ENCODE data around the gene DCUN1D1. TPM values are rescaled to one million over a fixed set of nuclear protein-coding genes. Genes with fewer than 3 reads are reported as not detected.

Gene DCUN1D1
- total RNA-seq, 1 experiment from 2014 or later = 75.3 TPM

DNA sequence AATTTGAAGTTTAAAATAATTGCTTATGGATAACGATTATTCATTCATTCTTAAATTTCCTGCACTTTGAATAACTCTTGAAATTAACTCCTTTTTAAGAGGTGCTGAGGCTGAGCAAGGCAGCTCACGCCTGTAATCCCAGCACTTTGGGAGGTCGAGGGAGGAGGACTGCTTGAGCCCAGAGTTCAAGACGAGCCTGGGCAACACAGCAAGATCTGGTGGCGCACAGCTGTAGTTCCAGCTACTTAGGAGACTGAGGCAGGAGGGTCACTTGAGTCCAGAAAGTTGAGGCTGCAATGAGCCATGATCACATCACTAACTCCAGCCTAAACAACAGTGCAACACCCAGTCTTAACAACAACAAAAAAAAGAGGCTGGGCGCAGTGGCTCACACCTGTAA lies 8.0 kb downstream of the DCUN1D1 start:
- DNase-seq (ENCODE audit: low spot score) = no peak
- intact Hi-C loops (cut with micrococcal nuclease; ENCODE audit: unreplicated experiment) = no loop called here
- CTCF ChIA-PET = no interaction called here
- H3K36me3 ChIP-seq (ENCODE audit: insufficient read depth, low read length, poor library complexity, severe bottlenecking) = no peaks in the 10 kb centered on the region
- no peak overlapping the region for H3K4me3 ChIP-seq (ENCODE audit: low read depth, low read length, poor library complexity, severe bottlenecking)
- TF ChIP-seq, protein P1, sequence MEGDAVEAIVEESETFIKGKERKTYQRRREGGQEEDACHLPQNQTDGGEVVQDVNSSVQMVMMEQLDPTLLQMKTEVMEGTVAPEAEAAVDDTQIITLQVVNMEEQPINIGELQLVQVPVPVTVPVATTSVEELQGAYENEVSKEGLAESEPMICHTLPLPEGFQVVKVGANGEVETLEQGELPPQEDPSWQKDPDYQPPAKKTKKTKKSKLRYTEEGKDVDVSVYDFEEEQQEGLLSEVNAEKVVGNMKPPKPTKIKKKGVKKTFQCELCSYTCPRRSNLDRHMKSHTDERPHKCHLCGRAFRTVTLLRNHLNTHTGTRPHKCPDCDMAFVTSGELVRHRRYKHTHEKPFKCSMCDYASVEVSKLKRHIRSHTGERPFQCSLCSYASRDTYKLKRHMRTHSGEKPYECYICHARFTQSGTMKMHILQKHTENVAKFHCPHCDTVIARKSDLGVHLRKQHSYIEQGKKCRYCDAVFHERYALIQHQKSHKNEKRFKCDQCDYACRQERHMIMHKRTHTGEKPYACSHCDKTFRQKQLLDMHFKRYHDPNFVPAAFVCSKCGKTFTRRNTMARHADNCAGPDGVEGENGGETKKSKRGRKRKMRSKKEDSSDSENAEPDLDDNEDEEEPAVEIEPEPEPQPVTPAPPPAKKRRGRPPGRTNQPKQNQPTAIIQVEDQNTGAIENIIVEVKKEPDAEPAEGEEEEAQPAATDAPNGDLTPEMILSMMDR (conservative IDR thresholded peaks at IDR 0.05; ENCODE audit: low read depth, low read length) = no peak
- TF ChIP-seq EZH2 (IDR thresholded peaks at IDR 0.05; ENCODE audit: borderline replicate concordance, low read depth, low read length, poor library complexity, severe bottlenecking) = no peak
- H3K27ac ChIP-seq (ENCODE audit: low read depth, low read length, poor library complexity, severe bottlenecking) = no peak overlapping the region
- POLR2A ChIA-PET (ENCODE audit: low non-redundant PET) = no interaction called here
- BruUV-seq (replicated peaks) = no TSS peak
- no peaks in the 10 kb centered on the region for H3K9me3 ChIP-seq (ENCODE audit: low read depth, low read length, poor library complexity, severe bottlenecking)
- peaks cover 51% of the 10 kb centered on the region for H3K4me1 ChIP-seq (ENCODE audit: insufficient read depth, low read length, poor library complexity, severe bottlenecking)
- H3K27me3 ChIP-seq (replicated peaks; ENCODE audit: insufficient read depth, low read depth, low read length, poor library complexity) = no peaks in the 10 kb centered on the region

DNA sequence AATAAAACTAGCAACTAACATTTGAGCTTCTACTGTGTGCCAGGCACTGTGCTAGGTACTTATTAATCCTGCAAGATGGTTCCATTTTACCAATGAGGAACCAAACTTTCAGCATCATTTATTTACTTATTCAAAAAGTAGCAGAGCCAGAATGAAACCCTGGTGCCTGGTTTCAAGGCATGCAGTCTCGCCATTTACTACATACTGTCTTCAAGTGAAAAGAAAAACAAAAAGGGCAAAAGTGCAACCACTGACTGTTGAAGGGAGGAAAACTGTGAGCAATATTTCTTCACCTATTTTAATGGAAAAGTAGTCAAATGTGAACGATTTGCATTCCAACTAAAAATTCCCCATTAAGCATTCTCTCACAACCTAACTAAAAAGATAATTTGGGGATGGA lies 8.7 kb downstream of the DCUN1D1 start:
- intact Hi-C loops (cut with micrococcal nuclease; ENCODE audit: unreplicated experiment) = no loop called here
- POLR2A ChIA-PET (ENCODE audit: low non-redundant PET) = interaction anchor here (0.7 kb wide), 1 partner anchor 13 kb away, joined by 4 read pairs; no protein-coding TSS in a partner anchor

DNA sequence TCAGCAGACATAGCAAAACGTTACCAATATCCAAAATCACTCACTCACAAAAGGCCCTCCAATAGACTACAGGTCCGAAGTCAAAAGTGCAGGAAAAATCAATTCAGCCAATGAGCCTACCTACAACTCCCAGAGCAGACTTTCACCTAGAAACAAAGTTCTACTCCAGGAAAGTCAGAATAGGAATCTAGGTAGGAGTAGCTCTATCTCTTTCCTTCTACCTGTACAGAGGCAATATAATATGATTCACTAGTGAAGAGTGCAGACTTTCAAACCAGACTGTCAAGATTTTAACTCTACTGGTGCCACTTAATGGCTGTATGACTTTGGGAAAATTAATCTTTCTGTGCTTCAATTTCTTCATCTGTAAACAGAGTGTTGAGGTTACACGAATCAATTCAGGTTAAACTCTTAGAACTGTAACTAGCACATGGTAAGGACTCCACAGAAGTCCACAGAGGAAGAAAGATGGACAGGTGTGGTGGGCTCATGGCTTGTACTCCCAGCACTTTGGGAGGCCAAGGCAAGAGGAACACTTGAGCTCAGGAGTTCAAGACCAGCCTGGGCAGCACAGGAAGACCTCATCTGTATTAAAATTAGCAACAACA lies 9.4 kb downstream of the DCUN1D1 start:
- no peaks in the 10 kb centered on the region for H3K27me3 ChIP-seq (replicated peaks; ENCODE audit: insufficient read depth, low read depth, low read length, poor library complexity)
- intact Hi-C loops (cut with micrococcal nuclease; ENCODE audit: unreplicated experiment) = no loop called here
- no TSS peak for BruUV-seq (replicated peaks)
- H3K27ac ChIP-seq (ENCODE audit: low read depth, low read length, poor library complexity, severe bottlenecking) = peak overlapping the region; percentile 4
- TF ChIP-seq, protein P1 (conservative IDR thresholded peaks at IDR 0.05; ENCODE audit: low read depth, low read length) = no peak
- TF ChIP-seq EZH2 (IDR thresholded peaks at IDR 0.05; ENCODE audit: borderline replicate concordance, low read depth, low read length, poor library complexity, severe bottlenecking) = no peak
- H3K9me3 ChIP-seq (ENCODE audit: low read depth, low read length, poor library complexity, severe bottlenecking) = no peaks in the 10 kb centered on the region
- ChIA-PET CTCF (no interaction called here), POLR2A (ENCODE audit: low non-redundant PET) (no interaction called here)
- H3K36me3 ChIP-seq (ENCODE audit: insufficient read depth, low read length, poor library complexity, severe bottlenecking) = no peaks in the 10 kb centered on the region
- no peak for DNase-seq (ENCODE audit: low spot score)
- H3K4me1 ChIP-seq (ENCODE audit: insufficient read depth, low read length, poor library complexity, severe bottlenecking) = peaks cover 52% of the 10 kb centered on the region
- H3K4me3 ChIP-seq (ENCODE audit: low read depth, low read length, poor library complexity, severe bottlenecking) = no peak overlapping the region

More for the DNA sequence above, 8.7 kb downstream of the DCUN1D1 start:
- no TSS peak for BruUV-seq (replicated peaks)
- no peaks in the 10 kb centered on the region for H3K9me3 ChIP-seq (ENCODE audit: low read depth, low read length, poor library complexity, severe bottlenecking)
- H3K27ac ChIP-seq (ENCODE audit: low read depth, low read length, poor library complexity, severe bottlenecking) = no peak overlapping the region
- no peak overlapping the region for H3K4me3 ChIP-seq (ENCODE audit: low read depth, low read length, poor library complexity, severe bottlenecking)
- TF ChIP-seq, protein P1 (conservative IDR thresholded peaks at IDR 0.05; ENCODE audit: low read depth, low read length) = no peak
- TF ChIP-seq EZH2 (IDR thresholded peaks at IDR 0.05; ENCODE audit: borderline replicate concordance, low read depth, low read length, poor library complexity, severe bottlenecking) = no peak
- H3K27me3 ChIP-seq (replicated peaks; ENCODE audit: insufficient read depth, low read depth, low read length, poor library complexity) = no peaks in the 10 kb centered on the region
- DNase-seq (ENCODE audit: low spot score) = no peak
- CTCF ChIA-PET = interaction anchor here (0.7 kb wide), 1 partner anchor 1257 kb away, joined by 7 read pairs; no protein-coding TSS in a partner anchor
- H3K36me3 ChIP-seq (ENCODE audit: insufficient read depth, low read length, poor library complexity, severe bottlenecking) = no peaks in the 10 kb centered on the region
- H3K4me1 ChIP-seq (ENCODE audit: insufficient read depth, low read length, poor library complexity, severe bottlenecking) = peaks cover 52% of the 10 kb centered on the region

All from A673 (cell line).